C4-2B (cell line): Measurements from ENCODE around the gene HOXA5.

Source experiments
- H3K27ac ChIP-seq: fragments of 450-650 bp; 2 replicates; pipeline ENCODE4 v1.5.1; 2017
- ZFX ChIP-seq: fragments of 450-650 bp; IDR thresholded peaks from 2 replicates; pipeline ENCODE4 v1.6.1; 2017
- TF ChIP-seq, protein P1 (sequence below): fragments of 450-650 bp; conservative IDR thresholded peaks from 2 replicates; pipeline ENCODE4 v1.5.1; 2017; ENCODE audit warnings: mild to moderate bottlenecking

Gene HOXA5

GRCh38 chr7:27139334-27140125 is 4.0 kb downstream of the HOXA5 start:
- TF ChIP-seq ZFX: no peak
- TF ChIP-seq, protein P1, sequence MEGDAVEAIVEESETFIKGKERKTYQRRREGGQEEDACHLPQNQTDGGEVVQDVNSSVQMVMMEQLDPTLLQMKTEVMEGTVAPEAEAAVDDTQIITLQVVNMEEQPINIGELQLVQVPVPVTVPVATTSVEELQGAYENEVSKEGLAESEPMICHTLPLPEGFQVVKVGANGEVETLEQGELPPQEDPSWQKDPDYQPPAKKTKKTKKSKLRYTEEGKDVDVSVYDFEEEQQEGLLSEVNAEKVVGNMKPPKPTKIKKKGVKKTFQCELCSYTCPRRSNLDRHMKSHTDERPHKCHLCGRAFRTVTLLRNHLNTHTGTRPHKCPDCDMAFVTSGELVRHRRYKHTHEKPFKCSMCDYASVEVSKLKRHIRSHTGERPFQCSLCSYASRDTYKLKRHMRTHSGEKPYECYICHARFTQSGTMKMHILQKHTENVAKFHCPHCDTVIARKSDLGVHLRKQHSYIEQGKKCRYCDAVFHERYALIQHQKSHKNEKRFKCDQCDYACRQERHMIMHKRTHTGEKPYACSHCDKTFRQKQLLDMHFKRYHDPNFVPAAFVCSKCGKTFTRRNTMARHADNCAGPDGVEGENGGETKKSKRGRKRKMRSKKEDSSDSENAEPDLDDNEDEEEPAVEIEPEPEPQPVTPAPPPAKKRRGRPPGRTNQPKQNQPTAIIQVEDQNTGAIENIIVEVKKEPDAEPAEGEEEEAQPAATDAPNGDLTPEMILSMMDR: no peak
- no peak overlapping the region for H3K27ac ChIP-seq

DNA sequence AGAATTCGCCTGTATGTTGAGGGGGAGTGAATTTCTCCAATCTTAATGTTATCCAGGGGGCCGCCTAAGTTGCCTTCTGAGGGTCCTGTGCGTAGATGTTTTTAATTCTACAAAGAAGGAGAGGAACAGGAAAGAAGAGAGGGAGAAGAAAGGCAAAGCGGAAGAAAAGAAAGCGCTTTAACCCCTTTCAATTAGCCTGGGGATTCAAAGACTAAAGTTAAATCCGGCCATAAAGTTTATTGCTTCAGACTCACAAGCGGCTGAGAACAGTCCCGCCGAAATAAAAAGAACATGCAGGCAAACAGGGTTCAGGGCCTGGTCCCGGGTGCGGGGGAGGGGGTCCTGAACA is 4.5 kb downstream of the HOXA5 start:
- H3K27ac ChIP-seq: no peak overlapping the region
- TF ChIP-seq ZFX: no peak
- TF ChIP-seq, protein P1: no peak

DNA sequence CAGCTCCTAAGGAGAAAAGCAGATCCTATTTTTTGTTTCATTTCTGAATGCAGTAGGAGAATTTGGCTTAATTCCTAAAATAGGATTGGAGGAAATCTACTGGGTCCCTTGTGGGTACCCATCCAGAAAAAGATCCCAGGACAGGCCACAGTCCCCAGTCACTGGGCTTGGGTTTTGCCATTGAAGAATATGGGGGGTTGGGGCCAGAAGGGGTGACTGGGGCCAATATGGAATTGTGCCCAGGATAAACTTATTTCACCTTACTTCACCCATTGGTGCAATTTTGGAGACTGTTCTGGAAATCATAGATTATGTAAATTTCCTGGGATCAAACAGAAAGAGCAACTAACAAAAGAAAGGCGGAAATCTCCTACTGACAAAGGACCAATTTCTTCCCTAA is 5.0 kb downstream of the HOXA5 start:
- H3K27ac ChIP-seq: no peak overlapping the region
- TF ChIP-seq, protein P1: no peak
- no peak for TF ChIP-seq ZFX

DNA sequence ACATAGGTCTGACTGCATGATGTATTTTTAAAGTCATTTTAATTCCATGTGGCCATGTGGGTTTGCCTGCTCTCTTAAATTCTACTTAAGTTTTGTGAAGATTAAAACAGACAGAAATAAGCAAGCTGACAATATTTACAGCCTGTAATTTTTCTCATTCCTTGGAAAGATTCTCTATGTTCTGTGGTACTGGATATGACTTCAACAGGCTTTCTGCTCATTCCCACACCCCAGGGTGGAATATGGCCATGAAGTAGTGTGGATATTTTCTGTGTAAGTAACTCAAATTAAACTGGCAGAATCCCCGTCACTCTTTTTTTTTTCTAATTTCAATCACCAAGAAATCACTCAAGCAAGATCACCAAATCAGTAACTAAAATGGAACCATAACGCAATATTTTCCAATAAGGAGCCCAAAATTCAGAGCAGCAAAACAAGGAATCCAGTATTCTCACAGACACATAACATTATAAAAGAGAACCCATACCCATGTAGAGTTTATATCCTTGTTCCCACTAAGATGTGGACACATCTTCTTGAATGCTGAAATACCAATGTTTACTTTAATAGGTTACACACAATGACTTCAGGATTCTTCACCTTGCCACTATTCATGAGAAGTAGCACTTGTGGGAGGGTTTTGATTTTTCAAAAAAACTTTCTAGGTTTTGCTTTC is 5.7 kb downstream of the HOXA5 start:
- TF ChIP-seq, protein P1: no peak
- TF ChIP-seq ZFX: no peak
- no peak overlapping the region for H3K27ac ChIP-seq

DNA sequence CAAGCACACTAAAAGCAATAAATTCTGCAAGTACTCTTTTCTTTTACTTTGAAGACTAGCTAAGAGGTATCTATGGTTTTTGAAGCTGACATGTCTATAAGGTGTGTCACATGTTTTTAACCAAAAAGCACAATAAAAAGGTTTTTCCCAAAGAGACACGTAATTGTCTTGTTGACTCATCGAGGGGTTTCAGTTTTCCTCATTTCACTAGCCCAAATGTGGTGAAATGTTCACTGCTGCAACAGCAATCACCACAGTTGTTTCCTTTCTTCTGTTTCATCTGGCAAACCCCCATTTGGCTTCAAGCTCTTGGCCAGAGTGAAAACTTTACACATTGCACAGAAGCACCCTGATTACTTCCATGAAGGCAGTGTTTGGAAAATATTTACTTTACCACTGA is 9.1 kb downstream of the HOXA5 start:
- no peak overlapping the region for H3K27ac ChIP-seq
- no peak for TF ChIP-seq ZFX
- TF ChIP-seq, protein P1: no peak

DNA sequence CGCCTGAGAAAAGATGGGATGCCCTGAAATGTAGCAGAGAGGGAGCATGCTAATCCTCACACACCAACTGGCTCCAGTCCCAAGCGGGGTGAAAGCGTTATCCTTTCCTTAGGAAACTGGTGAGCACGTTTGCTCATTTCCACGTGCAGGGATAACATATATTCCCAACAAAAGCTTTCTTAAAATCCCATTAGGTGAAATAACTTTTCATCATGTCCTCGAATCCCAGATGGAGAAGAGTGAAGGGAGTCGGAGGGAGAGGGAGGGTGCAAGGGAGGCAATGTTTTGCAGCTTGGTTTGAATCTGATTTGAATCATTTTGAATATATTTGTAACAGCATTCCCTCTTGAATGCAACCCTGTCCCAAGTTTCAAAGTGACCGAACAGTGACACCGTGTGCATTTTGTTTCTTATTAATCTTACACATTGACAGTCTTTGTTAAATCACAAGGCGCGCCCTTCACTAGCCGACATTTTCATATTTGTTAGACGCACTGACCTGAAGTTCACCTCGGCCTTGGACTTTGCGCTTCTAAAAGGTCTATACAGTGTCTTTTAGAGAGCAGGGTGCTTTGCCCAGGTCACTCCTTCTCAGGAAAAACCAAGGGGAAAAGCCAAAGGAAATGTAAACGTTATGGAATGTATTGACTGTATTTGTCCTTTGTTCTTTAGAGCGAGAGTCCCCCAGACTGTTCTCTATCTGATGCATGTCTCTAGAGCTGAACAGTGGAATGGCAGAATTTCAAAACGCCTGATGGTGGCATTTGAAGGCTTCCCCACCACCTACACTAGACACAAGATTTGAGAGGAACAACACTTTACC is 9.9 kb downstream of the HOXA5 start:
- no peak for TF ChIP-seq ZFX
- TF ChIP-seq, protein P1: no peak
- H3K27ac ChIP-seq: no peak overlapping the region

DNA sequence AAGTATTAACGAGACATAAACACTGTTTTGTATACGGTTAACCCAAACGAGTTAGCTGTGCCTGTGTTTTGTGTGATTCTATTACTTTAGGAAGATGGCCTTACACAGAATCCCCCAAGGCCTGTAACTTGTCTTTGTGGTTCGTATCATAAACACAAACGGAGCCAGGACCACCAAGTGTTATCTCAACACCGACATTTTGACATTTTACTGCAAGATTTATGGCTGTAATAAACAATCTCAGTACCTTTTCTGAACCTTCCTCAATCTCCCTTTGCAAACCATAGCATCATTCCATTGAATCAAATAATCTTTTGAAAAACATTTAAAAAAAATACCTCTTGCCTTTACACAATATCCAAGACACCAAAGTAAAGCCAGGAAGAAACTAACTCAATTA is 10.5 kb downstream of the HOXA5 start:
- TF ChIP-seq, protein P1: no peak
- no peak for TF ChIP-seq ZFX
- no peak overlapping the region for H3K27ac ChIP-seq
